Amniotic epithelial cell (primary cell): ENCODE measurements around the gene HRH1.
A peak's percentile ranks its signal among the peaks of the same experiment; 100 is the strongest.
"Not testable (repeated sequence)": the region's sequence is repeated elsewhere in the genome, so short reads cannot be mapped to it uniquely, and the experiment has no call there.

ENCODE experiments used
- DNase-seq: peaks from one replicate; pipeline ENCODE4 v3.0.0-alpha.2; 2010; ENCODE audit warnings: low read depth

HRH1 gene

GRCh38 chr3:11154036-11154952 is at the start of gene HRH1:
HRH1 (plus strand) TSS chr3:11154493; CDS start chr3:11259038, 104,545 bp downstream.
- no peak for DNase-seq

GRCh38 chr3:11113316-11113715 is 41.0 kb upstream of the HRH1 start:
- not testable (repeated sequence) for DNase-seq

GRCh38 chr3:11115548-11115947 is 38.7 kb upstream of the HRH1 start:
- DNase-seq = no peak

- DNase-seq = no peak
These were observed 37.8 kb upstream of the HRH1 start for GRCh38 chr3:11116336-11117059.

GRCh38 chr3:11117591-11117990 is 36.7 kb upstream of the HRH1 start:
- DNase-seq = no peak

- peak; percentile 72 for DNase-seq
These were observed 36.1 kb upstream of the HRH1 start for GRCh38 chr3:11118181-11118682.

- DNase-seq = peak; percentile 57
These were observed 34.0 kb upstream of the HRH1 start for GRCh38 chr3:11120091-11120805.

GRCh38 chr3:11126653-11127052 is 27.6 kb upstream of the HRH1 start:
- no peak for DNase-seq

- no peak for DNase-seq
These were observed 25.3 kb upstream of the HRH1 start for GRCh38 chr3:11128682-11129632.

- DNase-seq = no peak
These were observed 23.9 kb upstream of the HRH1 start for GRCh38 chr3:11130385-11130784.

GRCh38 chr3:11131371-11131770 is 22.9 kb upstream of the HRH1 start:
- DNase-seq = no peak

- peak; percentile 29 for DNase-seq
These were observed 22.4 kb upstream of the HRH1 start for GRCh38 chr3:11131886-11132285.

GRCh38 chr3:11132861-11133260 is 21.4 kb upstream of the HRH1 start:
- no peak for DNase-seq

GRCh38 chr3:11134794-11135193 is 19.5 kb upstream of the HRH1 start:
- DNase-seq = peak; percentile 84

GRCh38 chr3:11136116-11136515 is 18.2 kb upstream of the HRH1 start:
- DNase-seq = no peak

GRCh38 chr3:11136830-11137626 is 17.3 kb upstream of the HRH1 start:
- DNase-seq = peak; percentile 100

- no peak for DNase-seq
These were observed 16.7 kb upstream of the HRH1 start for GRCh38 chr3:11137627-11137959.

- DNase-seq = no peak
These were observed 15.9 kb upstream of the HRH1 start for GRCh38 chr3:11138371-11138770.

GRCh38 chr3:11140030-11140712 is 14.1 kb upstream of the HRH1 start:
- DNase-seq = no peak

- no peak for DNase-seq
These were observed 13.6 kb upstream of the HRH1 start for GRCh38 chr3:11140713-11141104.
